Lung (tissue), 13 donors: ENCODE data around the gene CDHR4. TPM values are rescaled to one million over a fixed set of nuclear protein-coding genes. Genes with fewer than 3 reads are reported as not detected.

Source experiments
- ATAC-seq: fragments of 200-7000 bp; cut with Tn5 transposase; one replicate; pipeline ENCODE4 v1.9.1; 2020; ENCODE audit warnings: moderate number of reproducible peaks; ENCODE audit not compliant: insufficient read depth, low FRiP score
- DNase-seq, 3 donors: peaks; one replicate each; pipeline ENCODE4 v3.0.0-alpha.2; 2013 to 2017
- H3K27ac ChIP-seq, 2 donors: one replicate each; pipeline ENCODE4 v1.5.1; 2013; ENCODE audit warnings: mild to moderate bottlenecking in 2 of 2, moderate library complexity in 2 of 2, control low read depth in 1 of 2, inconsistent platforms in 1 of 2, low read depth in 1 of 2, low read length in 1 of 2
- H3K27me3 ChIP-seq, 3 donors: one replicate each; pipeline ENCODE4 v1.5.1; 2013; ENCODE audit warnings: low read length in 2 of 3; ENCODE audit not compliant: control insufficient read depth in 3 of 3, insufficient read depth in 3 of 3
- H3K36me3 ChIP-seq, 4 donors: one replicate each; pipeline ENCODE4 v1.5.1; 2013; ENCODE audit warnings: low read length in 4 of 4, mild to moderate bottlenecking in 1 of 4, moderate library complexity in 1 of 4; ENCODE audit not compliant: control insufficient read depth in 4 of 4, insufficient read depth in 4 of 4
- H3K4me1 ChIP-seq, 5 donors: one replicate each; pipeline ENCODE4 v1.5.1; 2013; ENCODE audit warnings: low read length in 5 of 5, mild to moderate bottlenecking in 2 of 5, moderate library complexity in 1 of 5; ENCODE audit not compliant: control insufficient read depth in 5 of 5, insufficient read depth in 5 of 5
- H3K4me3 ChIP-seq: one replicate; pipeline ENCODE4 v1.5.1; 2013; ENCODE audit warnings: mild to moderate bottlenecking, control low read depth, moderate library complexity
- H3K9ac ChIP-seq, 2 donors: one replicate each; pipeline ENCODE4 v1.5.1; 2013; ENCODE audit warnings: low read length in 2 of 2, control low read depth in 1 of 2; ENCODE audit not compliant: insufficient read depth in 1 of 2
- H3K9me3 ChIP-seq, 4 donors: one replicate each; pipeline ENCODE4 v1.5.1; 2013; ENCODE audit warnings: low read length in 3 of 4, mild to moderate bottlenecking in 1 of 4, moderate library complexity in 1 of 4; ENCODE audit not compliant: control insufficient read depth in 4 of 4, insufficient read depth in 3 of 4
- WGBS, 2 donors: extraction: QIAGEN DNeasy Blood & Tissue Kit; methylation state at CpG; one replicate each; pipeline ENCODE4 v1.1.7; 2013; 5-methylcytosine and 5-hydroxymethylcytosine counted together
- polyA plus RNA-seq, 2 donors: library from polyadenylated mRNA; stranded (reverse); fragments of 200-250 nt; gene quantifications; one replicate each; pipeline ENCODE4 v1.2.1, GENCODE V29; 2013
- small RNA-seq: library from RNA; depleted of rRNA; stranded (forward); fragments of <200 nt; gene quantifications from one replicate; pipeline ENCODE3, GENCODE V24; 2014; ENCODE audit warnings: low replicate concordance
- total RNA-seq, 2 donors: library from RNA; depleted of rRNA in 1 of 2; stranded (reverse); fragments of >200 nt in 1 of 2; gene quantifications; one replicate each; pipeline ENCODE4 v1.2.1, GENCODE V29; 2014 to 2021
- TF ChIP-seq, protein P1 (sequence below): IDR thresholded peaks from 2 replicates; pipeline ENCODE4 v1.5.1; 2012; ENCODE audit warnings: mild to moderate bottlenecking; ENCODE audit errors: control extremely low read depth, extremely low read depth
- donor health status: control.
- donor health status: control.
- donor health status: Bipolar disorder and iron deficiency.
- donor health status: healthy.
- donor health status: DM: yes; HTN: yes; CAD: no.

Gene CDHR4
- total and polyA plus RNA-seq, 4 donors, result 6.3 to 27.0 (median 8.8) TPM

DNA sequence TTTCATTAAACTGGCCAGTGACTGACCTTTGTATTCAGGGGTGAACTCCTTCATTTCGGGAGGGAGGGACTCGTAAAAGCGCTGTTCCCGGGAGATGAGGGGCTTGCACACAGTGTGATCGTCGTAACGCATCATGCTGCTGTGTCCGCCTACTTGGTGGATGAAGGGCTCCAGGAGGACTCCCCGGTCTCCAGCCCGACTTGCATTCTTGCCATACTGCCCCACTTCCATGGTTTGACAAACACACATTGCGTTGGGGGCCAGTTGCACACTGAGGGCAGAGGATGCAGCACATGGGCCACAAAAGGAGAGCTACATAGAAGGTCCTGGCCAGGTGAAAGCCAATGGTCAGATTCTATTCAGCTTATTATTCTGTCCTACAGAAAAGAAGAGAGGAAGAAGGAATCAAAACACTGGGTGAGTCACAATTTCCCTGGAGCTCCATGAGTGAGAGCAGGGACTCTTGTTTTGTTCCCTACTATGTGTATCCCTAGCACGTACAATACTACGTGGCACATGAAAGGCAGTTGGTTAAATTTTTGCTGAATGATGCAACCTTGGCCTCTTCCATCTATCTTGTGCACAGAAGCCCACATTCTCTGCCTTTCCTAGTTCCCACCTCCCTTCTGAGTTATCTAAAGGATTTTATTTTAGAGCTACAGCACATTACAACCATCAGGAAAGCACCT, 51.7 kb downstream of the CDHR4 start:
- peaks cover 0 to 16% (median 12%) of the 10 kb centered on the region in 4 donors for H3K36me3 ChIP-seq
- WGBS, 2 donors, result 93 to 97% methylated on average over 13 of the region's 13 CpGs
- H3K27ac ChIP-seq, result no peak overlapping the region
- no peak overlapping the region for H3K9ac ChIP-seq
- H3K4me1 ChIP-seq, result peaks cover 0 to 5% (median under 1%) of the 10 kb centered on the region in 5 donors
- H3K4me3 ChIP-seq, result no peak overlapping the region
- no peaks in the 10 kb centered on the region for H3K9me3 ChIP-seq
- ATAC-seq (no peak), DNase-seq (no peak)
- H3K27me3 ChIP-seq, result no peaks in the 10 kb centered on the region
- TF ChIP-seq, protein P1, sequence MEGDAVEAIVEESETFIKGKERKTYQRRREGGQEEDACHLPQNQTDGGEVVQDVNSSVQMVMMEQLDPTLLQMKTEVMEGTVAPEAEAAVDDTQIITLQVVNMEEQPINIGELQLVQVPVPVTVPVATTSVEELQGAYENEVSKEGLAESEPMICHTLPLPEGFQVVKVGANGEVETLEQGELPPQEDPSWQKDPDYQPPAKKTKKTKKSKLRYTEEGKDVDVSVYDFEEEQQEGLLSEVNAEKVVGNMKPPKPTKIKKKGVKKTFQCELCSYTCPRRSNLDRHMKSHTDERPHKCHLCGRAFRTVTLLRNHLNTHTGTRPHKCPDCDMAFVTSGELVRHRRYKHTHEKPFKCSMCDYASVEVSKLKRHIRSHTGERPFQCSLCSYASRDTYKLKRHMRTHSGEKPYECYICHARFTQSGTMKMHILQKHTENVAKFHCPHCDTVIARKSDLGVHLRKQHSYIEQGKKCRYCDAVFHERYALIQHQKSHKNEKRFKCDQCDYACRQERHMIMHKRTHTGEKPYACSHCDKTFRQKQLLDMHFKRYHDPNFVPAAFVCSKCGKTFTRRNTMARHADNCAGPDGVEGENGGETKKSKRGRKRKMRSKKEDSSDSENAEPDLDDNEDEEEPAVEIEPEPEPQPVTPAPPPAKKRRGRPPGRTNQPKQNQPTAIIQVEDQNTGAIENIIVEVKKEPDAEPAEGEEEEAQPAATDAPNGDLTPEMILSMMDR, result no peak

DNA sequence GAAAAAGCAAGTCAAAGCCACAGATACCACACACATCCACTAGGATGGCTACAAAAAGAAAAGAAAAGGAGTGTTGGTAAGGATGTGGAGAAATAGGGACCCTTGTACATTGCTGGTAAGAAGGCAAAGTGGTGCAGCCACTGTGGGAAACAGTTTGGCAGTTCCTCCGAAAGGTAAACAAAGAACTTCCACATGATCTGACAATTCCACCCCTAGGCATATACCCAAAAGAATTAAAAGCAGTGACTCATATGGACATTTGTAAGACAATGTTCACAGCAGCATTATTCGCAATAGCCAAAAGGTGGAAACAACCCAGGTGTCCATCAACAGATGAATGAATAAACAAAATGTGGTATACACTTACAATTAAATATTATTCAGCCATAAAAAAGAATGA, 53.7 kb downstream of the CDHR4 start:
- TF ChIP-seq, protein P1, result no peak
- no peak overlapping the region for H3K9ac ChIP-seq
- no peaks in the 10 kb centered on the region for H3K9me3 ChIP-seq
- WGBS, 2 donors, result 75 to 90% methylated on average over 2 of the region's 2 CpGs
- H3K36me3 ChIP-seq, result peaks cover 0 to 19% (median 15%) of the 10 kb centered on the region in 4 donors
- H3K27ac ChIP-seq, result no peak overlapping the region
- H3K4me1 ChIP-seq, result peaks cover 0 to 5% (median 0%) of the 10 kb centered on the region in 5 donors
- DNase-seq (no peak), ATAC-seq (no peak)
- H3K4me3 ChIP-seq, result no peak overlapping the region
- H3K27me3 ChIP-seq, result no peaks in the 10 kb centered on the region

Small RNA genes lying within 50 kb of the gene (small RNA-seq; reads per million reads assigned to genes)
- not detected for gene COX6CP14

Other genes with a start within 250 kb of the CDHR4 start
- gene BSN, start 245.4 kb downstream of the CDHR4 start, total RNA-seq, result under 1 TPM; 0.68 to 0.71 TPM
- under 1 TPM; 0.09 to 0.26 TPM for gene BSN, start 245.4 kb downstream of the CDHR4 start, polyA plus RNA-seq
- gene APEH, start 125.5 kb downstream of the CDHR4 start, total RNA-seq, result 100 to 1,000 TPM in 1 of 2 donors, 10 to 100 TPM in 1; 58.4 to 119 TPM
- gene APEH, start 125.5 kb downstream of the CDHR4 start, polyA plus RNA-seq, result 10 to 100 TPM; 25.2 to 80.0 TPM
- gene MST1, start 110.4 kb downstream of the CDHR4 start, total RNA-seq, result 10 to 100 TPM; 13.3 to 21.1 TPM
- gene MST1, start 110.4 kb downstream of the CDHR4 start, polyA plus RNA-seq, result 10 to 100 TPM in 1 of 2 donors, 1 to 10 TPM in 1; 8.3 to 27.0 TPM
- 10 to 100 TPM; 23.5 to 45.0 TPM for gene RNF123, start 110.3 kb downstream of the CDHR4 start, total RNA-seq
- 10 to 100 TPM; 22.2 to 22.6 TPM for gene RNF123, start 110.3 kb downstream of the CDHR4 start, polyA plus RNA-seq
- under 1 TPM in 1 of 2 donors, not detected in 1; 0.25 TPM for gene AMIGO3, start 80.2 kb downstream of the CDHR4 start, total RNA-seq
- under 1 TPM; 0.51 to 0.63 TPM for gene AMIGO3, start 80.2 kb downstream of the CDHR4 start, polyA plus RNA-seq
- 10 to 100 TPM; 10.8 to 81.2 TPM for gene GMPPB, start 75.9 kb downstream of the CDHR4 start, total RNA-seq
- gene GMPPB, start 75.9 kb downstream of the CDHR4 start, polyA plus RNA-seq, result 10 to 100 TPM; 27.5 to 64.8 TPM
- gene IP6K1, start 13.3 kb downstream of the CDHR4 start, total RNA-seq, result 10 to 100 TPM; 38.7 to 54.9 TPM
- gene IP6K1, start 13.3 kb downstream of the CDHR4 start, polyA plus RNA-seq, result 10 to 100 TPM; 16.1 to 26.3 TPM
- gene INKA1, start 3.4 kb upstream of the CDHR4 start, total RNA-seq, result 1 to 10 TPM; 6.1 to 7.1 TPM
- gene INKA1, start 3.4 kb upstream of the CDHR4 start, polyA plus RNA-seq, result 10 to 100 TPM in 1 of 2 donors, 1 to 10 TPM in 1; 6.8 to 10.8 TPM
- 100 to 1,000 TPM in 1 of 2 donors, 10 to 100 TPM in 1; 79.4 to 112 TPM for gene UBA7, start 14.1 kb upstream of the CDHR4 start, total RNA-seq
- gene UBA7, start 14.1 kb upstream of the CDHR4 start, polyA plus RNA-seq, result 10 to 100 TPM; 53.0 to 72.4 TPM
- gene TRAIP, start 56.7 kb upstream of the CDHR4 start, total RNA-seq, result 1 to 10 TPM; 2.7 to 3.2 TPM
- gene TRAIP, start 56.7 kb upstream of the CDHR4 start, polyA plus RNA-seq, result 1 to 10 TPM; 1.8 to 2.1 TPM
- gene CAMKV, start 70.0 kb upstream of the CDHR4 start, total RNA-seq, result under 1 TPM in 1 of 2 donors, not detected in 1; 0.34 TPM
- not detected for gene CAMKV, start 70.0 kb upstream of the CDHR4 start, polyA plus RNA-seq
- 10 to 100 TPM in 1 of 2 donors, 1 to 10 TPM in 1; 5.6 to 54.8 TPM for gene MST1R, start 104.0 kb upstream of the CDHR4 start, total RNA-seq
- 10 to 100 TPM; 18.6 to 38.8 TPM for gene MST1R, start 104.0 kb upstream of the CDHR4 start, polyA plus RNA-seq
- 10 to 100 TPM in 1 of 2 donors, 1 to 10 TPM in 1; 7.0 to 12.3 TPM for gene MON1A, start 129.9 kb upstream of the CDHR4 start, total RNA-seq
- gene MON1A, start 129.9 kb upstream of the CDHR4 start, polyA plus RNA-seq, result 10 to 100 TPM in 1 of 2 donors, 1 to 10 TPM in 1; 8.5 to 10.3 TPM
- 100 to 1,000 TPM in 1 of 2 donors, 10 to 100 TPM in 1; 70.4 to 126 TPM for gene RBM6, start 140.3 kb upstream of the CDHR4 start, total RNA-seq
- gene RBM6, start 140.3 kb upstream of the CDHR4 start, polyA plus RNA-seq, result 10 to 100 TPM; 42.1 to 88.9 TPM